ENCODE data around the gene CSNK1E. TPM values are rescaled to one million over a fixed set of nuclear protein-coding genes. Genes with fewer than 3 reads are reported as not detected.
"Not testable (repeated sequence)": the region's sequence is repeated elsewhere in the genome, so short reads cannot be mapped to it uniquely, and the experiment has no call there.

Gene CSNK1E
- total and polyA plus RNA-seq, 10 of the 15 experiments (the other 5 are each of a cell fraction or from before 2014, with no cell fraction given), result 5.9 to 107 (median 64.9) TPM

DNA sequence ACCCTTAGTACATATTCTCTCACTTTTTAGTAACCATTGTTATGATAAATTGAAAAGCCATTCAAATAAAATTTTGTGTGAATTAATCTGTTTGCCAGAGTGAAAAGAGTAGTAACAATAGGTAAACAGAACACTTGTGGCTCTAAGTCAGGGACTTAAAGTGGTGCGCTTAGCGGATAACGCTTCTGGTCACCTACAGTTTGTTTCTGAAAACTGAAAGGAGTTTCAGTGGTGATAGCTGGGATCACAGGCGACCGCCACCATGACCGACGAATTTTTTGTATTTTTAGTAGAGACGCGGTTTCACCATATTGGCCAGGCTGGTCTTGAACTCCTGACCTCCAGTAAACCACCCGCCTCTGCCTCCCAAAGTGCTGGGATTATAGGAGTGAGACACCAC is 40.7 kb upstream of the CSNK1E start:
- H3K27me3 ChIP-seq (replicated peaks in 1 of 2; ENCODE audit: control insufficient read depth in 2 of 2, insufficient read depth in 2 of 2, low read length in 1 of 2); H3K4me2 ChIP-seq (ENCODE audit: control insufficient read depth, insufficient read depth); RAD21 ChIA-PET (ENCODE audit: unreplicated experiment); H3K27ac ChIP-seq (ENCODE audit: control insufficient read depth, insufficient read depth); H3K4me3 ChIP-seq; H3K79me2 ChIP-seq (ENCODE audit: control insufficient read depth, insufficient read depth, low read length); FAIRE-seq; BruUV-seq (replicated peaks); H3K4me1 ChIP-seq (ENCODE audit: control insufficient read depth, insufficient read depth, low read length); in situ Hi-C loops (cut with MboI); H3K36me3 ChIP-seq (ENCODE audit: control insufficient read depth in 2 of 2, insufficient read depth in 2 of 2, low read length in 1 of 2); H3K9me3 ChIP-seq (replicated peaks; ENCODE audit: control insufficient read depth, insufficient read depth, low read length); ATAC-seq; H4K20me1 ChIP-seq (ENCODE audit: control insufficient read depth, insufficient read depth); H2AFZ ChIP-seq (ENCODE audit: control insufficient read depth, low read depth, low read length); H3K9ac ChIP-seq (ENCODE audit: control insufficient read depth, insufficient read depth, low read length); POLR2A ChIA-PET; SMC1A ChIA-PET (ENCODE audit: uncharacterized antibody, unreplicated experiment); DNase-seq (ENCODE audit: low read depth, low spot score): not testable (repeated sequence)
- 81% methylated on average over 10 of the region's 10 CpGs for WGBS (ENCODE audit: insufficient coverage, insufficient replicate concordance, low lambda C conversion rate, missing lambda C conversion rate)
- intact Hi-C loops (cut with micrococcal nuclease; ENCODE audit: unreplicated experiment), result loop anchor here (10.0 kb wide), 1 partner anchor 243 kb away; the partner anchor contains the start of gene BAIAP2L2
- CTCF ChIA-PET, result interaction anchor here (1.1 kb wide), 1 partner anchor 306 kb away, joined by 3 read pairs; no protein-coding TSS in a partner anchor

DNA sequence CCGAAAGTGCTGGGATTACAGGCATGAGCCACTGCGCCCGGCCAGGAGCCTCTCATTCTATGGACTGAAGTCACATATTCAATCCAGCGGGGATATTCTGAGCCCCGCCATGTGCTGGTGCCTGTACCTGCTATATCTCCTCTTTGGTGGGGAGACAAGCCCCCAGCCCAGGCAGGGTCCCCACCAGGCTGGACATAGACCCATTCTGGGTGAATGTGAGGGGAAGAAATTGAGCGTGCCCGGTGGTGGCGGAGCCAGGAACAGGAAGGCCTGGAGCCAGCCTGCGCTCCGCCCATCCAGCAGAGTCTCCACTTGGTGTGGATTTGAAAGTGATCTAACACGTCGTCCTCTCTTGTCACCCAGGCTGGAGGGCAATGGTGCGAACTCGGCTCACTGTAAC is 38.0 kb upstream of the CSNK1E start:
- Histone ChIP-seq H3K27ac (ENCODE audit: control insufficient read depth, insufficient read depth) (no peak overlapping the region), H3K9me3 (replicated peaks; ENCODE audit: control insufficient read depth, insufficient read depth, low read length) (no peaks in the 10 kb centered on the region), H3K4me2 (ENCODE audit: control insufficient read depth, insufficient read depth) (no peak overlapping the region), H3K4me3 (no peak overlapping the region), H2AFZ (ENCODE audit: control insufficient read depth, low read depth, low read length) (no peak overlapping the region), H3K9ac (ENCODE audit: control insufficient read depth, insufficient read depth, low read length) (no peak overlapping the region), H3K27me3 (replicated peaks in 1 of 2; ENCODE audit: control insufficient read depth in 2 of 2, insufficient read depth in 2 of 2, low read length in 1 of 2) (no peaks in the 10 kb centered on the region), H3K4me1 (ENCODE audit: control insufficient read depth, insufficient read depth, low read length) (no peaks in the 10 kb centered on the region), H3K36me3 (ENCODE audit: control insufficient read depth in 2 of 2, insufficient read depth in 2 of 2, low read length in 1 of 2) (peaks cover 6% of the 10 kb centered on the region in 2 experiments; a peak in 3 of 4 replicates), H3K79me2 (ENCODE audit: control insufficient read depth, insufficient read depth, low read length) (no peaks in the 10 kb centered on the region), H4K20me1 (ENCODE audit: control insufficient read depth, insufficient read depth) (no peaks in the 10 kb centered on the region)
- FAIRE-seq, result no peak
- over 99% methylated on average over 14 of the region's 14 CpGs for WGBS (ENCODE audit: insufficient coverage, insufficient replicate concordance, low lambda C conversion rate, missing lambda C conversion rate)
- in situ Hi-C loops (cut with MboI), result no loop called here
- ChIA-PET SMC1A (ENCODE audit: uncharacterized antibody, unreplicated experiment) (interaction anchor here (1.2 to 1.6 kb wide), 3 partner anchors 50 to 303 kb away, joined by 3 to 4 read pairs (median 3); partner anchors contain the start of gene DMC1), POLR2A (no interaction called here), CTCF (interaction anchor here (1.2 to 2.9 kb wide), 2 partner anchors 217 to 303 kb away, joined by 3 to 13 read pairs; no protein-coding TSS in a partner anchor), RAD21 (ENCODE audit: unreplicated experiment) (interaction anchor here (0.6 to 1.2 kb wide), 2 partner anchors 60 to 303 kb away, joined by 3 to 5 read pairs; no protein-coding TSS in a partner anchor)
- intact Hi-C loops (cut with micrococcal nuclease; ENCODE audit: unreplicated experiment), result loop anchor here (10.0 kb wide), 1 partner anchor 240 kb away; the partner anchor contains the start of gene BAIAP2L2
- no peak for ATAC-seq
- no peak for TF ChIP-seq EGR1 (IDR thresholded peaks at IDR 0.05; ENCODE audit: borderline replicate concordance in 1 of 2, low read depth in 2 of 2, low read length in 2 of 2)
- TF ChIP-seq NRF1 (conservative IDR thresholded peaks at IDR 0.05; ENCODE audit: low read depth, low read length), result no peak
- TF ChIP-seq MTA2 (IDR thresholded peaks at IDR 0.05; ENCODE audit: low read depth), result no peak
- TF ChIP-seq KLF5 (IDR thresholded peaks at IDR 0.05; ENCODE audit: partially characterized antibody), result no peak
- no peak for TF ChIP-seq NBN (IDR thresholded peaks at IDR 0.05)
- no peak for TF ChIP-seq EED (IDR thresholded peaks at IDR 0.05; ENCODE audit: low read depth)
- no peak for TF ChIP-seq IKZF1 (conservative IDR thresholded peaks at IDR 0.05)
- TF ChIP-seq NFYB (IDR thresholded peaks at IDR 0.05; ENCODE audit: insufficient read depth, low read depth, low read length), result no peak
- no peak for TF ChIP-seq RAD51 (IDR thresholded peaks at IDR 0.05)
- TF ChIP-seq TCF12 (IDR thresholded peaks at IDR 0.05; ENCODE audit: low read depth, low read length), result no peak
- TF ChIP-seq MEF2A (IDR thresholded peaks at IDR 0.05; ENCODE audit: insufficient read depth, low read depth, low read length), result no peak
- no peak for TF ChIP-seq RFX5 (IDR thresholded peaks at IDR 0.05; ENCODE audit: low read depth, low read length)
- TF ChIP-seq ZSCAN29 (IDR thresholded peaks at IDR 0.05), result no peak
- BruUV-seq (replicated peaks), result no TSS peak
- DNase-seq (ENCODE audit: low read depth, low spot score), result no peak
